HepG2 (cell line): ENCODE data around the gene LRRC4C. TPM values are rescaled to one million over a fixed set of nuclear protein-coding genes. Genes with fewer than 3 reads are reported as not detected.

Experiments used
- CC2D1A ChIP-seq: sonication (generic); formaldehyde crosslinking; IDR thresholded peaks from 2 replicates; pipeline ENCODE4 v1.8.1; 2023; ENCODE audit warnings: mild to moderate bottlenecking, missing genetic modification reagents
- CHD2 ChIP-seq: IDR thresholded peaks from 2 replicates; pipeline ENCODE4 v1.6.1; 2011; ENCODE audit warnings: low read depth, low read length, improper control_type of control experiment
- FOXP4 ChIP-seq: sonication (generic); formaldehyde crosslinking; IDR thresholded peaks from 2 replicates; pipeline ENCODE4 v1.4.0; 2020; ENCODE audit warnings: missing genetic modification reagents
- ISL2 ChIP-seq: sonication (generic); formaldehyde crosslinking; IDR thresholded peaks from 2 replicates; pipeline ENCODE4 v1.5.0; 2020; ENCODE audit warnings: missing genetic modification reagents
- KAT7 ChIP-seq: IDR thresholded peaks from 2 replicates; pipeline ENCODE4 v1.6.1; 2018; ENCODE audit warnings: borderline replicate concordance, missing compliant biosample characterization
- MBD4 ChIP-seq: IDR thresholded peaks from 2 replicates; pipeline ENCODE4 v1.6.1; 2012; ENCODE audit warnings: low read length, inconsistent platforms, borderline replicate concordance
- MTA1 ChIP-seq: sonication (generic); formaldehyde crosslinking; IDR thresholded peaks from 2 replicates; pipeline ENCODE4 v1.4.0; 2020; ENCODE audit warnings: missing genetic modification reagents, mild to moderate bottlenecking, borderline replicate concordance
- PPARG ChIP-seq: conservative IDR thresholded peaks from 2 replicates; pipeline ENCODE4 v1.6.1; 2016; ENCODE audit warnings: missing biosample characterization, missing genetic modification reagents
- RARG ChIP-seq: sonication (generic); formaldehyde crosslinking; IDR thresholded peaks from 2 replicates; pipeline ENCODE4 v1.4.0; 2020; ENCODE audit warnings: low read depth, mild to moderate bottlenecking, missing genetic modification reagents
- SAFB2 ChIP-seq: sonication (generic); formaldehyde crosslinking; IDR thresholded peaks from 2 replicates; pipeline ENCODE4 v1.5.1; 2020; ENCODE audit warnings: missing genetic modification reagents, low read depth, mild to moderate bottlenecking, borderline replicate concordance
- SIX1 ChIP-seq: sonication (generic); formaldehyde crosslinking; IDR thresholded peaks from 2 replicates; pipeline ENCODE4 v1.4.0; 2020; ENCODE audit warnings: missing genetic modification reagents, borderline replicate concordance
- SIX4 ChIP-seq: sonication (generic); formaldehyde crosslinking; IDR thresholded peaks from 2 replicates; pipeline ENCODE4 v1.4.0; 2020; ENCODE audit warnings: missing genetic modification reagents
- SPEN ChIP-seq: sonication (generic); formaldehyde crosslinking; IDR thresholded peaks from 2 replicates; pipeline ENCODE4 v1.5.1; 2020; ENCODE audit warnings: low read depth, mild to moderate bottlenecking, missing genetic modification reagents
- ZNF331 ChIP-seq: sonication (generic); formaldehyde crosslinking; IDR thresholded peaks from 2 replicates; pipeline ENCODE4 v1.4.0; 2020; ENCODE audit warnings: missing genetic modification reagents
- ZNF570 ChIP-seq: sonication (generic); formaldehyde crosslinking; IDR thresholded peaks from 2 replicates; pipeline ENCODE4 v1.4.0; 2020; ENCODE audit warnings: mild to moderate bottlenecking, missing genetic modification reagents, borderline replicate concordance
- ZNF724P ChIP-seq: sonication (generic); formaldehyde crosslinking; IDR thresholded peaks from 2 replicates; pipeline ENCODE4 v1.8.0; 2022; ENCODE audit warnings: missing genetic modification reagents, borderline replicate concordance
- ZNF781 ChIP-seq: sonication (generic); formaldehyde crosslinking; IDR thresholded peaks from 2 replicates; pipeline ENCODE4 v1.5.1; 2020; ENCODE audit warnings: borderline replicate concordance, mild to moderate bottlenecking, missing genetic modification reagents; ENCODE audit errors: not compliant biosample characterization
- polyA plus RNA-seq, 8 experiments: library from polyadenylated mRNA; depleted of rRNA in 3 of 8; stranded (reverse) in 7 of 8; unstranded in 1 of 8; fragments of >200 nt; fragmentation: Illumina TruSeq in 4 of 8; extraction: Trizol in 4 of 8; gene quantifications; 2 replicates each; pipeline versions ENCODE4 v1.2.1 to v1.2.3, GENCODE V29; 2011 to 2016; ENCODE audit warnings: low read depth in 4 of 8, missing spikeins in 1 of 8, mixed read lengths in 1 of 8; ENCODE audit not compliant: insufficient read depth in 1 of 8
- total RNA-seq, 5 experiments: library from RNA; depleted of rRNA; stranded (reverse); fragments of >200 nt; fragmentation: Illumina TruSeq; extraction: Trizol; gene quantifications; 2 replicates each; pipeline ENCODE4 v1.2.3, GENCODE V29; 2016; ENCODE audit warnings: low read depth in 1 of 5
- TF ChIP-seq, protein P1 (sequence below): IDR thresholded peaks from 2 replicates; pipeline ENCODE4 v1.6.1; 2012; ENCODE audit warnings: low read depth, low read length, improper control_type of control experiment
- TF ChIP-seq, protein P2 (sequence below): sonication (generic); formaldehyde crosslinking; IDR thresholded peaks from 2 replicates; pipeline ENCODE4 v1.5.0; 2020; ENCODE audit warnings: mild to moderate bottlenecking, missing genetic modification reagents

Gene LRRC4C
- total and polyA plus RNA-seq, 2 of the 13 experiments (the other 11 are each of a cell fraction or from before 2014, with no cell fraction given): not detected

DNA sequence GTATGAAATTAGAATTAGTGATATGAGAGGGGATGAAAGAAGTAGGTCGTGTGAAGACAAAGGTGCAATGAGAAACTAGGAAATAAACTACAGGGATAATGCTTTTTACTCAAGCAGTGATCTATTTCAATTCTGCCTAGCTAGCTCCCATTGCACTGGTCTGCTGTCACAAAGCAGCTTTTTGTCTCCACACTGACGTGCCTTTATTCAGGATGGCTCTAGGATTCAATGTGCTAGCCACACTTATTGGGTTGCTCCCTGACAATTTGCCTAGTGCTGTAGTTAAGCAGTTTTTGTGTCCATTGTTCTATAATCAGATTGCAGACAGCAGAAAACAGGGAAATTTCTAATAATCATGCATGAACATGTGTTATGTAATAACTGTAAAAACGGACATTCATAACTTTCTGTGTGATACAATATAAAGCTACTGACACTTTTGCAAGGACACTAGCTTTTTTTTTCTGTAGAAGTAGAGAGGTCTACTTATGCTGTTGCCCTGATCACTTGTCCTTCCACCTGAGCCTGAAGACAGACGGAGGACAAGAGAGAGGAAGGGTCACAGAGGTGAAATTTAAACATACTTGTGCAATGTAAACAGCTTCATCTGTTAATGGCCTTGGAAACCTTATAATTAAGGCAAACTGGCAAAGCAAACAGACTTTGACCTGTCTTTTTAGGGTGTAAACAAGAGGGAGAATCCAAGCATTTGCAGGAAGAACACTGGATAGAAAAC is 269.6 kb downstream of the LRRC4C start (continued):
- TF ChIP-seq, protein P1, sequence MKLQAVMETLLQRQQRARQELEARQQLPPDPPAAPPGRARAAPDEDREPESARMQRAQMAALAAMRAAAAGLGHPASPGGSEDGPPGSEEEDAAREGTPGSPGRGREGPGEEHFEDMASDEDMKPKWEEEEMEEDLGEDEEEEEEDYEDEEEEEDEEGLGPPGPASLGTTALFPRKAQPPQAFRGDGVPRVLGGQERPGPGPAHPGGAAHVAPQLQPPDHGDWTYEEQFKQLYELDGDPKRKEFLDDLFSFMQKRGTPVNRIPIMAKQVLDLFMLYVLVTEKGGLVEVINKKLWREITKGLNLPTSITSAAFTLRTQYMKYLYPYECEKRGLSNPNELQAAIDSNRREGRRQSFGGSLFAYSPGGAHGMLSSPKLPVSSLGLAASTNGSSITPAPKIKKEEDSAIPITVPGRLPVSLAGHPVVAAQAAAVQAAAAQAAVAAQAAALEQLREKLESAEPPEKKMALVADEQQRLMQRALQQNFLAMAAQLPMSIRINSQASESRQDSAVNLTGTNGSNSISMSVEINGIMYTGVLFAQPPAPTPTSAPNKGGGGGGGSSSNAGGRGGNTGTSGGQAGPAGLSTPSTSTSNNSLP: peak; percentile 40; the same call in 1 of the 2 replicates
- no peak for TF ChIP-seq PPARG
- TF ChIP-seq, protein P2, sequence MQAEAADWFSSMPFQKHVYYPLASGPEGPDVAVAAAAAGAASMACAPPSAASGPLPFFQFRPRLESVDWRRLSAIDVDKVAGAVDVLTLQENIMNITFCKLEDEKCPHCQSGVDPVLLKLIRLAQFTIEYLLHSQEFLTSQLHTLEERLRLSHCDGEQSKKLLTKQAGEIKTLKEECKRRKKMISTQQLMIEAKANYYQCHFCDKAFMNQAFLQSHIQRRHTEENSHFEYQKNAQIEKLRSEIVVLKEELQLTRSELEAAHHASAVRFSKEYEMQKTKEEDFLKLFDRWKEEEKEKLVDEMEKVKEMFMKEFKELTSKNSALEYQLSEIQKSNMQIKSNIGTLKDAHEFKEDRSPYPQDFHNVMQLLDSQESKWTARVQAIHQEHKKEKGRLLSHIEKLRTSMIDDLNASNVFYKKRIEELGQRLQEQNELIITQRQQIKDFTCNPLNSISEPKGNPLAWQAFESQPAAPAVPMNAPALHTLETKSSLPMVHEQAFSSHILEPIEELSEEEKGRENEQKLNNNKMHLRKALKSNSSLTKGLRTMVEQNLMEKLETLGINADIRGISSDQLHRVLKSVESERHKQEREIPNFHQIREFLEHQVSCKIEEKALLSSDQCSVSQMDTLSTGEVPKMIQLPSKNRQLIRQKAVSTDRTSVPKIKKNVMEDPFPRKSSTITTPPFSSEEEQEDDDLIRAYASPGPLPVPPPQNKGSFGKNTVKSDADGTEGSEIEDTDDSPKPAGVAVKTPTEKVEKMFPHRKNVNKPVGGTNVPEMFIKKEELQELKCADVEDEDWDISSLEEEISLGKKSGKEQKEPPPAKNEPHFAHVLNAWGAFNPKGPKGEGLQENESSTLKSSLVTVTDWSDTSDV (CRISPR knock-in tag): no peak
- TF ChIP-seq MTA1 (CRISPR knock-in tag): no peak
- TF ChIP-seq ZNF781 (CRISPR knock-in tag): no peak
- no peak for TF ChIP-seq CHD2
- TF ChIP-seq ZNF331 (CRISPR knock-in tag): peak; percentile 56; the same call in 1 of the 2 replicates
- TF ChIP-seq MBD4: no peak
- no peak for TF ChIP-seq CC2D1A (CRISPR knock-in tag)
- TF ChIP-seq KAT7 (CRISPR knock-in tag): no peak
- no peak for TF ChIP-seq SAFB2 (CRISPR knock-in tag)
- no peak for TF ChIP-seq ZNF724P
- 0 out of 2 replicates have a peak, but pooled peaks have one; percentile 18 for TF ChIP-seq SIX4 (CRISPR knock-in tag)
- TF ChIP-seq ZNF570 (CRISPR knock-in tag): no peak
- TF ChIP-seq SIX1 (CRISPR knock-in tag): 0 out of 2 replicates have a peak, but pooled peaks have one; percentile 41
- no peak for TF ChIP-seq SPEN (CRISPR knock-in tag)
- peak; percentile 68; the same call in 1 of the 2 replicates for TF ChIP-seq ISL2 (CRISPR knock-in tag)
- no peak for TF ChIP-seq RARG (CRISPR knock-in tag)
- peak; percentile 87 for TF ChIP-seq FOXP4 (CRISPR knock-in tag)
- TF ChIP-seq, all 625 proteins: peak for 58
